H1 (cell line): Measurements from ENCODE around the gene CXADR.

Experiments
- EP300 ChIP-seq, 2 experiments: IDR thresholded peaks; 1 replicate in 1 of 2; 2 replicates in 1 of 2; pipeline ENCODE4 v1.6.1; 2011 to 2012; ENCODE audit warnings: low read depth in 2 of 2, low read length in 2 of 2, mild to moderate bottlenecking in 2 of 2, borderline replicate concordance in 1 of 2, inconsistent platforms in 1 of 2, moderate library complexity in 1 of 2
- EZH2 ChIP-seq: fragments of 200-600 bp; sonication (generic); IDR thresholded peaks from 2 replicates; pipeline ENCODE4 v1.7.1; 2012; ENCODE audit warnings: low read depth, mild to moderate bottlenecking, moderate library complexity, low read length, inconsistent platforms; ENCODE audit not compliant: severe bottlenecking
- HDAC6 ChIP-seq: IDR thresholded peaks from one replicate; pipeline ENCODE4 v1.7.1; 2012; ENCODE audit warnings: low read depth, mild to moderate bottlenecking, inconsistent platforms, low read length, moderate library complexity
- NANOG ChIP-seq: IDR thresholded peaks from 2 replicates; pipeline ENCODE4 v1.6.1; 2011; ENCODE audit warnings: low read length, low read depth, mild to moderate bottlenecking, inconsistent platforms; ENCODE audit not compliant: insufficient read depth, poor library complexity, severe bottlenecking
- POLR2A ChIP-seq, 2 experiments: IDR thresholded peaks; 1 replicate in 1 of 2; 2 replicates in 1 of 2; pipeline ENCODE4 v1.6.1; 2011; ENCODE audit warnings: low read depth in 2 of 2, low read length in 2 of 2, mild to moderate bottlenecking in 2 of 2; ENCODE audit errors: control extremely low read depth in 1 of 2
- RAD21 ChIP-seq, 2 experiments: IDR thresholded peaks in 1 of 2; conservative IDR thresholded peaks in 1 of 2; 2 replicates each; pipeline ENCODE4 v1.6.1; 2011; ENCODE audit warnings: low read depth in 2 of 2, low read length in 2 of 2, improper control_type of control experiment in 1 of 2, inconsistent platforms in 1 of 2, mild to moderate bottlenecking in 1 of 2, moderate library complexity in 1 of 2
- SIN3A ChIP-seq, 2 experiments: IDR thresholded peaks in 1 of 2; conservative IDR thresholded peaks in 1 of 2; 2 replicates each; pipeline ENCODE4 v1.6.1; 2011 to 2012; ENCODE audit warnings: low read length in 2 of 2, improper control_type of control experiment in 1 of 2, low read depth in 1 of 2, mild to moderate bottlenecking in 1 of 2
- TF ChIP-seq, protein P1 (sequence below), 3 experiments: IDR thresholded peaks; 1 replicate in 2 of 3; 2 replicates in 1 of 3; pipeline versions ENCODE4 v1.5.1 to v1.6.1; 2011; ENCODE audit warnings: low read length in 3 of 3, mild to moderate bottlenecking in 3 of 3, inconsistent platforms in 2 of 3, low read depth in 1 of 3, moderate library complexity in 1 of 3; ENCODE audit not compliant: insufficient read depth in 1 of 3; ENCODE audit errors: control extremely low read depth in 1 of 3
- TF ChIP-seq, protein P2 (sequence below): IDR thresholded peaks from 2 replicates; pipeline ENCODE4 v1.6.1; 2012; ENCODE audit warnings: low read length, inconsistent platforms

DNA sequence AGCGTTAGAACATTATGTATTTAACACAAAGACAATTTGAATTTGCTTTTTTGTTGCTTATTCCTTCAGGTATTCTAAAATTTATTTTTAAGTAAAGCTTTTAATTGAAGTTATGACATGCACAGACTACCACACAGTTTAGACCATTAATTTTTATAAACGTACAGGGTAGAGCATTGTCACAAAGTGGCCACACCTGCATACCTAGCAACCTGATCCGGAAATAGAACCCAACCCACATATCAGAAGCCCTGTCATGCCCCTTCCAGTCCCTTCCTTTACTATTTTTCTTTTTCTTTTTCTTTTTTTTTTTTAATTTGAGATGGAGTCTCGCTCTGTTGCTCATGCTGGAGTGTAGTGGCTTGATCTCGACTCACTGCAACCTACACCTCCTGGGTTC is 16.8 kb downstream of the CXADR start:
- TF ChIP-seq, protein P1, sequence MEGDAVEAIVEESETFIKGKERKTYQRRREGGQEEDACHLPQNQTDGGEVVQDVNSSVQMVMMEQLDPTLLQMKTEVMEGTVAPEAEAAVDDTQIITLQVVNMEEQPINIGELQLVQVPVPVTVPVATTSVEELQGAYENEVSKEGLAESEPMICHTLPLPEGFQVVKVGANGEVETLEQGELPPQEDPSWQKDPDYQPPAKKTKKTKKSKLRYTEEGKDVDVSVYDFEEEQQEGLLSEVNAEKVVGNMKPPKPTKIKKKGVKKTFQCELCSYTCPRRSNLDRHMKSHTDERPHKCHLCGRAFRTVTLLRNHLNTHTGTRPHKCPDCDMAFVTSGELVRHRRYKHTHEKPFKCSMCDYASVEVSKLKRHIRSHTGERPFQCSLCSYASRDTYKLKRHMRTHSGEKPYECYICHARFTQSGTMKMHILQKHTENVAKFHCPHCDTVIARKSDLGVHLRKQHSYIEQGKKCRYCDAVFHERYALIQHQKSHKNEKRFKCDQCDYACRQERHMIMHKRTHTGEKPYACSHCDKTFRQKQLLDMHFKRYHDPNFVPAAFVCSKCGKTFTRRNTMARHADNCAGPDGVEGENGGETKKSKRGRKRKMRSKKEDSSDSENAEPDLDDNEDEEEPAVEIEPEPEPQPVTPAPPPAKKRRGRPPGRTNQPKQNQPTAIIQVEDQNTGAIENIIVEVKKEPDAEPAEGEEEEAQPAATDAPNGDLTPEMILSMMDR (IDR thresholded peaks at IDR 0.05; ENCODE audit: control extremely low read depth in 1 of 3, insufficient read depth in 1 of 3, low read depth in 1 of 3, low read length in 3 of 3), result no peak
- TF ChIP-seq SIN3A (conservative IDR thresholded peaks at IDR 0.05 in 1 of 2, IDR thresholded peaks at IDR 0.05 in 1 of 2; ENCODE audit: low read depth in 1 of 2, low read length in 2 of 2) (no peak), NANOG (no peak), POLR2A (IDR thresholded peaks at IDR 0.05; ENCODE audit: control extremely low read depth in 1 of 2, low read depth in 2 of 2, low read length in 2 of 2) (no peak), HDAC6 (no peak), RAD21 (IDR thresholded peaks at IDR 0.05 in 1 of 2, conservative IDR thresholded peaks at IDR 0.05 in 1 of 2; ENCODE audit: low read depth in 2 of 2, low read length in 2 of 2) (no peak), EZH2 (no peak), EP300 (IDR thresholded peaks at IDR 0.05; ENCODE audit: borderline replicate concordance in 1 of 2, low read depth in 2 of 2, low read length in 2 of 2) (no peak)
- TF ChIP-seq, protein P2, sequence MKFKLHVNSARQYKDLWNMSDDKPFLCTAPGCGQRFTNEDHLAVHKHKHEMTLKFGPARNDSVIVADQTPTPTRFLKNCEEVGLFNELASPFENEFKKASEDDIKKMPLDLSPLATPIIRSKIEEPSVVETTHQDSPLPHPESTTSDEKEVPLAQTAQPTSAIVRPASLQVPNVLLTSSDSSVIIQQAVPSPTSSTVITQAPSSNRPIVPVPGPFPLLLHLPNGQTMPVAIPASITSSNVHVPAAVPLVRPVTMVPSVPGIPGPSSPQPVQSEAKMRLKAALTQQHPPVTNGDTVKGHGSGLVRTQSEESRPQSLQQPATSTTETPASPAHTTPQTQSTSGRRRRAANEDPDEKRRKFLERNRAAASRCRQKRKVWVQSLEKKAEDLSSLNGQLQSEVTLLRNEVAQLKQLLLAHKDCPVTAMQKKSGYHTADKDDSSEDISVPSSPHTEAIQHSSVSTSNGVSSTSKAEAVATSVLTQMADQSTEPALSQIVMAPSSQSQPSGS, result no peak
